BJ (cell line): Measurements from ENCODE around the gene PIGR. TPM values are rescaled to one million over a fixed set of nuclear protein-coding genes. Genes with fewer than 3 reads are reported as not detected.

Experiments
- CTCF ChIA-PET: fragments of 350-600 bp; formaldehyde crosslinking; extraction: SDS; loops from one replicate; lab custom pipeline; 2021; ENCODE audit warnings: antibody characterized with exemption, inconsistent platforms; lab: Yijun Ruan, JAX
- POLR2A ChIA-PET: fragments of 300-600 bp; sonication (Branson Sonifier 250); formaldehyde crosslinking; extraction: SDS; loops from one replicate; lab custom pipeline; 2021; ENCODE audit warnings: antibody characterized with exemption; lab: Charles Lee
- DNase-seq: peaks from one replicate; pipeline ENCODE4 v3.0.0-alpha.2; 2011; ENCODE audit warnings: low read depth
- H3K27me3 ChIP-seq: 2 replicates; pipeline ENCODE4 v1.6.0; 2011; ENCODE audit warnings: low read length; ENCODE audit not compliant: control insufficient read depth, insufficient read depth
- H3K36me3 ChIP-seq: 2 replicates; pipeline ENCODE4 v1.5.1; 2011; ENCODE audit warnings: low read length; ENCODE audit not compliant: control insufficient read depth, insufficient read depth
- H3K4me3 ChIP-seq: 2 replicates; pipeline ENCODE4 v1.5.1; 2011; ENCODE audit warnings: low read depth, mild to moderate bottlenecking, control low read depth, low read length
- CTCF ChIP-seq: IDR thresholded peaks from 2 replicates; pipeline ENCODE4 v1.5.1; 2011; ENCODE audit warnings: low read depth, mild to moderate bottlenecking, control low read depth, inconsistent platforms, low read length, moderate library complexity; ENCODE audit not compliant: insufficient read depth
- polyA plus RNA-seq: library from polyadenylated mRNA; depleted of rRNA; stranded (reverse); fragments of >200 nt; gene quantifications from 2 replicates; pipeline ENCODE4 v1.2.3, GENCODE V29; 2011

Gene PIGR
- polyA plus RNA-seq, 1 experiment: not detected

- POLR2A ChIA-PET: no interaction called here
- Histone ChIP-seq H3K27me3 (no peaks in the 10 kb centered on the region), H3K36me3 (no peaks in the 10 kb centered on the region), H3K4me3 (no peak overlapping the region)
- CTCF ChIA-PET: interaction anchor here (0.7 to 1.9 kb wide), 10 partner anchors 10 to 231 kb away, joined by 3 to 7 read pairs (median 4); partner anchors contain the start of genes FCMR and PIGR
- TF ChIP-seq CTCF: no peak
- DNase-seq: no peak
Observed at GRCh38 chr1:206931709-206932108, 14.6 kb downstream of the PIGR start.

GRCh38 chr1:206930210-206930798 lies 16.0 kb downstream of the PIGR start:
- no peaks in the 10 kb centered on the region for H3K27me3 ChIP-seq
- ChIA-PET CTCF (interaction anchor here (1.4 to 1.8 kb wide), 3 partner anchors 9 to 52 kb away, joined by 3 to 6 read pairs (median 5); partner anchors contain the start of gene FCMR), POLR2A (no interaction called here)
- no peak overlapping the region for H3K4me3 ChIP-seq
- TF ChIP-seq CTCF: no peak
- no peaks in the 10 kb centered on the region for H3K36me3 ChIP-seq
- no peak for DNase-seq

GRCh38 chr1:206929524-206929923 lies 16.7 kb downstream of the PIGR start:
- ChIA-PET CTCF (interaction anchor here (1.6 kb wide), 1 partner anchor 12 kb away, joined by 3 read pairs; no protein-coding TSS in a partner anchor), POLR2A (no interaction called here)
- Histone ChIP-seq H3K4me3 (no peak overlapping the region), H3K27me3 (no peaks in the 10 kb centered on the region), H3K36me3 (no peaks in the 10 kb centered on the region)
- no peak for DNase-seq
- TF ChIP-seq CTCF: no peak

- no peak for DNase-seq
- Histone ChIP-seq H3K36me3 (no peaks in the 10 kb centered on the region), H3K4me3 (no peak overlapping the region), H3K27me3 (no peaks in the 10 kb centered on the region)
- ChIA-PET CTCF (interaction anchor here (0.8 to 3.2 kb wide), 7 partner anchors 8 to 573 kb away, joined by 3 to 12 read pairs (median 5); no protein-coding TSS in a partner anchor), POLR2A (no interaction called here)
- TF ChIP-seq CTCF: no peak
Observed at GRCh38 chr1:206926286-206926685, 20.0 kb downstream of the PIGR start.

DNA sequence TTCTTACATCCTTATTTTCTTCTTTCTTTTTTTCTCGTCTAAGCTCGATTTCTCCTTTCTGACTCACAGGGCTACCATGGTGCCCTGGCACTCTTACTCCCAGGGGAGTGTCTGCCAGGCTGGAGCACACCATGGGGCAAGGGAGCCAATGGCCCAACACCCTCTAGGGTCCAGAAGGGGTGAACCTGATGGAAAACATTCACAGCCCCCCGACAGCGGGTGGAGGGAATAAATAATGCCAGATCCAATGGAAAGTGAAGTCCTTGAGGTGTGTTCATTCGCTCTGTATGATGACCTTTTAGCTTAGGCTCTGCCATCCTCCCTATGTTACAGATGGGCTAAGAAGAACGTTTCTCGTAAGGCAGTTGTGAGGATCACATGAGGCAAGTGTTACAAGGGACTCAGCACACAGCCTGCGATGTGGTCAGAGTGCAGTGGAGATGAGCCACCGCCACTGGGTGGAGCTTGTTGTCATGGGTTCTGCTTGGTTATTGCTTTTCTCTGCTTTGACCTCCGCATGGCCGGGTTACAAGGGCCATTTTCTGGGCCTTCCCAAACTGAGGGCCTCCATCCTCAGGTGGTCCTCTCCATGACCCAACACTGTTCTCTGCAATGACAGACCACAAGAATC lies 21.0 kb downstream of the PIGR start:
- no peak overlapping the region for H3K4me3 ChIP-seq
- H3K36me3 ChIP-seq: no peaks in the 10 kb centered on the region
- DNase-seq: no peak
- TF ChIP-seq CTCF: no peak
- ChIA-PET CTCF (interaction anchor here (1.0 to 3.2 kb wide), 6 partner anchors 11 to 267 kb away, joined by 3 to 12 read pairs (median 4); no protein-coding TSS in a partner anchor), POLR2A (no interaction called here)
- no peaks in the 10 kb centered on the region; the same call in 1 of the 2 replicates for H3K27me3 ChIP-seq
